ENCODE measurements around the gene TGIF1. TPM values are rescaled to one million over a fixed set of nuclear protein-coding genes. Genes with fewer than 3 reads are reported as not detected.
A peak's percentile ranks its signal among the peaks of the same experiment; 100 is the strongest.

Gene TGIF1
- total RNA-seq, 4 donors from 2014 or later, result 21.0 to 49.5 (median 35.3) TPM

DNA sequence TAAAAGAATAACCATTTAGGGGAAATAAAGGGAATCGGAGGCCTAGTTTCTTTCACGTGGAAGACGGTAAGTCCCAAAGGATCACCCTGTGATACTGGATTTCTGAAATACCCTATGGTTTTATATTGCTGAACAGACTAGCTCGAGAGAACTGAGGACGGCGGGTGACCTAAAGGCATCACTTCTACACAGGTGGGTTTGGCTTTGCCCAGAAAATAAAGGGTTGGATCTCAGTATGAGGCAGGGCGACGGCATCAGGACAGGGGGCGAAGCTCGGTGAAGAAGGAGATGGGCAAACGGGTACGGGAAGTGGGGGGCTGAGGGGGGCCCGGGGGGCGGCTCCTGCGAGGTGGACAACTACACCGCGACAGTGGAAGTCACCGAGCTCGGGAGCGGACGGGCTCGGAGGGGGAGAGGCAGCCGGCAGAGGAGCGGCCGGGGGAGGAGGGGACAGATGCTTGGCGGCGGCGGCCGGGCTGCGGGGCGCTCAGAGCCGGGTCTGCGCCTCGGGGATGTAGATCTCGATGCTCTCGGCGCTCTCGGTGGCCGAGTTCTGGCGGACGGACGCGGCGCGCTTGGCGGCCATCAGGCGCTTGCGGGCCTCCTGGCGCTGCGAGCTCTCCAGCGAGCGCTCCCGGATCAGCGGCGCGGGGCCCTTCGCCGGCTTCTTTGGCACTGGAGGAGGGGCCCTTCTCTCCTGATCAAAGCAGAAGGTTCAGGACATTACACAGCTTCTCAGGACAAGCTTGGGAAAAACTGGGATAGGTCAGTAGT lies 48.9 kb downstream of the TGIF1 start:
- DNase-seq, result peak in 2 of 3 donors; percentile 51 to 56
- H3K36me3 ChIP-seq, result no peaks in the 10 kb centered on the region
- no peaks in the 10 kb centered on the region for H3K27me3 ChIP-seq
- H3K9me3 ChIP-seq, result no peaks in the 10 kb centered on the region
- peaks cover 0 to 11% (median 2%) of the 10 kb centered on the region in 4 donors for H3K4me1 ChIP-seq
- TF ChIP-seq POLR2A (IDR thresholded peaks at IDR 0.05), result no peak
- TF ChIP-seq, protein P1, sequence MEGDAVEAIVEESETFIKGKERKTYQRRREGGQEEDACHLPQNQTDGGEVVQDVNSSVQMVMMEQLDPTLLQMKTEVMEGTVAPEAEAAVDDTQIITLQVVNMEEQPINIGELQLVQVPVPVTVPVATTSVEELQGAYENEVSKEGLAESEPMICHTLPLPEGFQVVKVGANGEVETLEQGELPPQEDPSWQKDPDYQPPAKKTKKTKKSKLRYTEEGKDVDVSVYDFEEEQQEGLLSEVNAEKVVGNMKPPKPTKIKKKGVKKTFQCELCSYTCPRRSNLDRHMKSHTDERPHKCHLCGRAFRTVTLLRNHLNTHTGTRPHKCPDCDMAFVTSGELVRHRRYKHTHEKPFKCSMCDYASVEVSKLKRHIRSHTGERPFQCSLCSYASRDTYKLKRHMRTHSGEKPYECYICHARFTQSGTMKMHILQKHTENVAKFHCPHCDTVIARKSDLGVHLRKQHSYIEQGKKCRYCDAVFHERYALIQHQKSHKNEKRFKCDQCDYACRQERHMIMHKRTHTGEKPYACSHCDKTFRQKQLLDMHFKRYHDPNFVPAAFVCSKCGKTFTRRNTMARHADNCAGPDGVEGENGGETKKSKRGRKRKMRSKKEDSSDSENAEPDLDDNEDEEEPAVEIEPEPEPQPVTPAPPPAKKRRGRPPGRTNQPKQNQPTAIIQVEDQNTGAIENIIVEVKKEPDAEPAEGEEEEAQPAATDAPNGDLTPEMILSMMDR (IDR thresholded peaks at IDR 0.05), result no peak
- H3K27ac ChIP-seq, result no peak overlapping the region
- H3K4me3 ChIP-seq, result peak overlapping the region; percentile 36 to 59 (median 52)

- Histone ChIP-seq H3K4me3 (peak overlapping the region; percentile 36 to 59 (median 52)), H3K9me3 (no peaks in the 10 kb centered on the region), H3K36me3 (no peaks in the 10 kb centered on the region), H3K27ac (no peak overlapping the region), H3K27me3 (no peaks in the 10 kb centered on the region), H3K4me1 (peaks cover 0 to 11% (median 2%) of the 10 kb centered on the region in 4 donors)
- DNase-seq, result no peak
- TF ChIP-seq, protein P1 (IDR thresholded peaks at IDR 0.05), result no peak
- TF ChIP-seq POLR2A (IDR thresholded peaks at IDR 0.05), result no peak
Measured at GRCh38 chr18:3499501-3499900, 49.5 kb downstream of the TGIF1 start.

DNA sequence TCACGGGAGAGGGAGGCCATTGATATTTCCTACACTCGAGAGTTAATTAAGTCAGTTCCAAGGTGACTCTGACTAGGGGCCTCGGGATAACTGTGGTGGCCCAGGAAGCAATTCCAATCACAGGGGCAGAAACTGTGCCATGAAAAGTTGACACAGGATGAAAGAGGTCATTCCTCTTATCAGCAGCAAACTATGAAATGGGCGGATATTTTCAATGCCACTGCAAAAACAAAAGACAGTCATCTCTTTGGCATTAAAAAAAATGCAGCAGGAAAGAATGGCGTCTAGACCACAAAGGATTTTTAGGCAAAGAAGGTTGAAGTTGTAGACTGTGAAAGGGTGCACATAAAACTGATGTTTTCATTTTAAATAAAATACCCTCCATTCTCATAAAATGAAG lies 50.0 kb downstream of the TGIF1 start:
- Histone ChIP-seq H3K4me3 (no peak overlapping the region), H3K27ac (no peak overlapping the region), H3K36me3 (no peaks in the 10 kb centered on the region), H3K4me1 (peaks cover 0 to 11% (median 2%) of the 10 kb centered on the region in 4 donors), H3K27me3 (no peaks in the 10 kb centered on the region), H3K9me3 (no peaks in the 10 kb centered on the region)
- TF ChIP-seq, protein P1 (IDR thresholded peaks at IDR 0.05), result no peak
- no peak for TF ChIP-seq POLR2A (IDR thresholded peaks at IDR 0.05)
- DNase-seq, result no peak

GRCh38 chr18:3502650-3503049 lies 52.7 kb downstream of the TGIF1 start:
- no peak for DNase-seq
- Histone ChIP-seq H3K27me3 (no peaks in the 10 kb centered on the region), H3K4me3 (no peak overlapping the region), H3K4me1 (peaks cover 0 to 11% (median 2%) of the 10 kb centered on the region in 4 donors), H3K36me3 (no peaks in the 10 kb centered on the region), H3K27ac (no peak overlapping the region), H3K9me3 (no peaks in the 10 kb centered on the region)
- no peak for TF ChIP-seq POLR2A (IDR thresholded peaks at IDR 0.05)
- TF ChIP-seq, protein P1 (IDR thresholded peaks at IDR 0.05), result no peak

DNA sequence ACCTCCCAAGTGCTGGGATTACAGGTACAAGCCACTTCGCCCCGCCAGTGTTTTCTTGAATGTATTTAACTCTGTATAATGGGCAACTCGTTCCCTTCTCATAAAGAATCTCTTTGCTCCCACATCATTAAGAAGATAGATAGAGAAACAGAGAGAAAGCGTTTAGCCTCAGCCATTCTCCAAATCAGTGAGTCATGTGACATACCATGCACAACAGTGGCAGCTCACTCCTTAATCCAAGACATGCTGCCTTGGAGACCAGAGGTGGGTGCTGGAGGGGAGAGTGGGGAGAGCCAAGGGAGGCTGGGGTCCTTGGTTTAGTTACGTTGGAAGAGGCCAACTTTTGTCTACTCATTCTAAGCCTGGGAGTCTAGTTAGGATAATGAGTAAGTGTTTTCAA lies 54.7 kb downstream of the TGIF1 start:
- TF ChIP-seq POLR2A (IDR thresholded peaks at IDR 0.05), result no peak
- TF ChIP-seq, protein P1 (IDR thresholded peaks at IDR 0.05), result no peak
- no peak overlapping the region for H3K4me3 ChIP-seq

More for the DNA sequence above, 54.7 kb downstream of the TGIF1 start:
- no peak for DNase-seq
- Histone ChIP-seq H3K27ac (no peak overlapping the region), H3K4me1 (peaks cover 0 to under 1% (median 0%) of the 10 kb centered on the region in 4 donors), H3K27me3 (no peaks in the 10 kb centered on the region), H3K9me3 (no peaks in the 10 kb centered on the region), H3K36me3 (no peaks in the 10 kb centered on the region)

All from Peyer's patch (tissue), 4 donors.